ENCODE measurements around the gene CREBRF.
"Not testable (repeated sequence)": the region's sequence is repeated elsewhere in the genome, so short reads cannot be mapped to it uniquely, and the experiment has no call there.

CREBRF gene

DNA sequence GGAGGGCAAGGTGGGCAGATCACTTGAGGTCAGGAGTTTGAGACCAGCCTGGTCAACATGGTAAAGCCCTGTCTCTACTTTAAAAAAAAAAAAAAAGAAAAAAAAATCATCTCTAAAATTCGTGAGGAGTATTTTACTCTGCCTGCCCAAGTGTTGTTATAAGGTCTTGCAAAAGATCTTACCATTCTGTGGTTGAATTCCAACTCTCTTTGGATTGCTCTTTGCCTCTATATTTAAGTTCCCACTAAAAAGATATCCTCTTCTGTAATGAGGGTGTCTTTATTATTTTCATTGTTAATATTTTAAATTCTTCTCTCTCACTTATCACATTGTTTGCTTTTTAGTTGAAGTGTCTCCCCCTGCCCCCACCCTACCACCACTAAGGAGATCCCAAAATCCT, 33.4 kb downstream of the CREBRF start:
- no peak for DNase-seq (ENCODE audit: low read depth)

DNA sequence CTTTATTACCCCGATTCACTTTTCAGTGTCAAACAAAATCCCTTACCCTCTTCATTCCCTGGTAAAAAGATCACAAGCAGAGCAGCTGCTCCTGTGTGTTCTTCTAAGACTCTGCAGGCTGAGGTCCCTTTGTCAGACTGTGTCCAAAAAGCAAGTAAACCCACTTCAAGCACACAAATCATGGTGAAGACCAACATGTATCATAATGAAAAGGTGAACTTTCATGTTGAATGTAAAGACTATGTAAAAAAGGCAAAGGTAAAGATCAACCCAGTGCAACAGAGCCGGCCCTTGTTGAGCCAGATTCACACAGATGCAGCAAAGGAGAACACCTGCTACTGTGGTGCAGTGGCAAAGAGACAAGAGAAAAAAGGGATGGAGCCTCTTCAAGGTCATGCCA, 34.5 kb downstream of the CREBRF start:
- DNase-seq (ENCODE audit: low read depth): no peak

DNA sequence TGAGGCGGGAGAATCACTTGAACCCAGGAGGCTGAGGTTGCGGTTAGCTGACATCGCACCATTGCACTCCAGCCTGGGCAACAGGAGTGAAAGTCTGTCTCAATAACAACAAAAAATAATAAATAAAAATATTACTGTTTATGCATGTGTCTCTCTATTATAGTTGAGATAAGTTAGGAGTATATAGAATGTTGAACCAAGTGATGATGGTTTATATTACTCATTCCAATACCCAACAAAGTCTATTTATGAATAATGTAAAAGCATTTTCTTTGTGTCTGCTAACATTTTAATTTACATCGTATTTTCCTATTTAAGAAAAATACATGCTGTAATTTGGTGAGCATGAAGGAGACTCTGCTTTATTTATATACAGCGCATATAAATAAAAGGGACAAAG, 35.8 kb downstream of the CREBRF start:
- DNase-seq (ENCODE audit: low read depth): no peak

DNA sequence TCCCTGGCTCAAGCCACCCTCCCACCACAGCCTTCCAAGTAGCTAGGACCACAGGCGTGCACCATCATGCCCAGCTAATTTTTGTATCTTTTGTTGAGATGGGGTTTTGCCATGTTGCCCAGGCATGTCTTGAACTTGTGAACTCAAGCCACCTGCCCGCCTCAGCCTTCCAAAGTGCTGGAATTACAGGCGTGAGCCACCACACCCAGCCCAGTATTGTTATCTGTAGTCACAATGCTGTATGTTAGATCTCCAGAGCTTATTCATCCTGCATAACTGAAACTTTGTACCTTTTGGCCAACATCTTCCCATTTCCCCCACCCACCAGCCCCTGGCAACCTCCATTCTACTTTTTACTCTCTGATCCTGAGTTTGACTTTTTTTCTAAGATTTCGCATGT, 37.5 kb downstream of the CREBRF start:
- no peak for DNase-seq (ENCODE audit: low read depth)

DNA sequence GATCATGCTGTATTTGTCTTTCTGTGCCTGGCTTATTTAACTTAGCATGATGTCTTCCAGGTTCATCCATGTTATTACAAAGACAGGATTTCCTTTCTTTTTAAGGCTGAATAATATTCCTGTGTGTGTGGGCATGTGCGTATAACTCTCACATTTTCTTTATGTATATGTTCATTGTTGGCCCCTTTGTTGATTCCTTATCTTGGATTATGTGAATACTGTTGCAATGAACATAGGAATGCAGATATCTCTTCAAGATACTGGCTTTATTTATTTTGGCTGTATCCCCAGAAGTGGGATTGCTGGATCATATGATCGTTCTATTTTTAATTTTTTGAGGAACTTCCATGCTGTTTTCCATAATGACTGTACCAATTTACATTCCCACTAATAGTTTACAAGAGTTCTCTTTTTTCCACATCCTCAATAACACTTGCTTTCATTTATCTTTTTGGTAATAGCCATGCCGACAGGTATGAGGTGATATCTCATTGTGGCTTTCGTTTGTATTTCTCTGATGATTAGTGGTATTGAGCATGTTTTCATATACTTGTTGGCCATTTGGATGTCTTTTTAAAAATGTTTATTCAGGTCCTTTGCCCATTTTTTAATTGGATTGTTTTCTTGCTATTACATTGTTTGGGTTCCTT, 38.0 kb downstream of the CREBRF start:
- no peak for DNase-seq (ENCODE audit: low read depth)

DNA sequence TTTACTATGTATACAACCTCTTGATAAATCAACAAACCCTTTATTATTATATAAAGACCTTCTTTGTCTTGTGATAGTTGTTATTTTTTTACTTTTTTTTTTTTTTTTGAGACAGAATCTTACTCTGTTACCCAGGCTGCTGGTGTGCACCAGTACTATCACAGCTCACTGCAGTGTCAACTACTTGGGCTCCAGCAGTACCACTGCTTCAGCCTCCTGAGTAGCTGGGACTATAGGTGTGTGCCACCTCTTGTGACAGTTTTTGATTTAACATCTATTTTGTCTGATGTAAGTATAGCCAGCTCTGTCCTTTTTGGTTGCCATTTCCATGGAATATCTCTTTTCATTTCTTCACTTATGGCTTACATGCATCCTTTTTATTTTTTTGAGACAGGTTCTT, 42.6 kb downstream of the CREBRF start:
- DNase-seq (ENCODE audit: low read depth): no peak

GRCh38 chr5:173099461-173099860, 43.3 kb downstream of the CREBRF start:
- DNase-seq (ENCODE audit: low read depth): no peak

- DNase-seq (ENCODE audit: low read depth): no peak
Observed at GRCh38 chr5:173101245-173101644, 45.1 kb downstream of the CREBRF start.

GRCh38 chr5:173103411-173103810, 47.3 kb downstream of the CREBRF start:
- no peak for DNase-seq (ENCODE audit: low read depth)

DNA sequence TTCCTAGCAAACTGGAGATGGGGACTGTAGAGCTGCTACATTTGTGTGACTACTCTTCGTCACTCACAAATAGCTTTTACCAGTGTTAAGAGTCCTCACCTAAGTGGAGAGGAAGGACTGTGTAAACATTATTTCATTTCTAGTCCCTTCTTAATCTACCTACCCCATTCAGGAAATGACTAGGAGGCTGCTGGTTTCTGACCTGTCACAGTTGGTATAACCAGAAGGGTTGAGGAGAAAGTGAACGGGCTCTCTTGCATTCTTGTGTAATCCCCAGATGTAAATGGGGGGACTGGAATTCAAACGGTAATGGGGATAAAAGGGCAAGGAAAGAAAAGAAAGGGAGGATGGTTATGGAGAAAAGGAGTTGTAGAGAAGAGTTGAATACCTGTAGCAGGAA, 52.8 kb downstream of the CREBRF start:
- DNase-seq (ENCODE audit: low read depth): no peak

DNA sequence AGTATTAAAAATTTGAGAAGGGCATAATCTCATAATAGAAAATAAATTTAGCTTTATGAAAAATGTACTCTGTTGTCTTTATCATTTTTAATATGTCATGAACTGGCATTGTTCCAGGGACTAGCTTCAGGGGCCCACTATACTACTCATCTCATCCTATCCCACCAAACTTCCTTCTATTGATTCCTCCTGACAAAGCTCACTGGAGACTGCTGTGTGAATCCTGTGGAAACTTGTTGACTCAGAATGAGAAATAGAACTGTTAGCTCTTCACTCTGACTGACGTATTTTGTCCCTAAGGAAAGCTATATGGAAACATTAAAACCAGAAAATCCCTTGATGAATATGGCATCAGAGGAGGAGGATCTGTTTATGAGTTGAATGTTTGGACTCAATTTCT, 58.4 kb downstream of the CREBRF start:
- no peak for DNase-seq (ENCODE audit: low read depth)

DNA sequence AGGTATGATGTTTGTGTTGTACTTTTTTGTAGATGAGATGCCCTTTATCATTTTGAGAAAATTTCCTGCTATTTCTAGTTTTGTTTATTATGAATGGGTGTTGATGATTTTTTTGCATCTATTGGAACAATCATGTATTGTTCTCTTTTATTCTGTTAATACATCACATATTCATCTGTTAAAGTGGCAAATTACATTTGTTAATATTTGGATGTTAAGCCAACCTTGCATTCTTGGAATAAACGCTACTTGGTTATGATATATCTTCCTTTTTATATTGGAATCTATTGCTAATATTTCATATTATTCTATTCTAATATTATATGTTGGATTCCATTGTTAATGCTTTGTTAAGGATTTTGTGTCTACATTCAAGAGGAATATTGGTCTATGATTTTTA, 63.6 kb downstream of the CREBRF start:
- DNase-seq (ENCODE audit: low read depth): no peak

DNA sequence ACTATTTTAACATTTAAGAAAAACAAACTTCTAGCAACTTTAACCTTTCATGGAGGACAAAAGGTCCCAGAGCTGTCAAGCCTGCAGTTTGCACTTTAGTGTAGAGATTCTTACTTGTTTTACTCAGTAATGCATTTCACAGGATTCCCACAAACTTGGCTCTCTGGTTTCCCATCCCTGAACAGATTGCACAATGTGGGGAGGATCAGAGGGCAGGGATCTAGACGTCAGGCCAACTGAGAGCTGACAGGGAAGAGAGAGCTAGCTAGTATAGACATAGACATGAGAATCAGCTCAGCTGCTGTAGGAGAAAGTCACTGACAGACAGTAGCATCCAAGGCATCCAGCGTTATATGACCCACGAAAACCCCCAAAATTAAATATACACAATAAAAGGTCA, 67.3 kb downstream of the CREBRF start:
- DNase-seq (ENCODE audit: low read depth): no peak

- DNase-seq (ENCODE audit: low read depth): not testable (repeated sequence)
Observed at GRCh38 chr5:173132166-173132565, 76.0 kb downstream of the CREBRF start.

DNA sequence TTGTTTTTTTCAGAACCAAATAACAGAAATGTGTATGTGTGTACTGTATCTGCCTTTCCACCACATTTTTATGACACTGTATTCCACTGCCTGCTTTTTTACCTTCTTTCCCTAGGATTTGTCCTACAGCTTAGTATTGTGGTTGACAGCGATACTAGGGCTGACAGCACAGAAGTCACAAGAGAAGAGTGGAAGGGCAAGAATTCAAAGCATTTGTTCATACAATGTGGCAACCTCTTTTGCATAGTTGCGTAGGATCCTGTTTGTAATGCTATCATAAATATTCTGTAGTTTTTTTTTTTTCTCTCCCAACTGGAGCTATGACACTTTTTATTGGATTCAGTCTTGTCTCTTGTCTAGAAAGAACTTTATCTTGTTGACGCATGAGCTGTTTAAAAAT, 82.6 kb downstream of the CREBRF start:
- no peak for DNase-seq (ENCODE audit: low read depth)

DNA sequence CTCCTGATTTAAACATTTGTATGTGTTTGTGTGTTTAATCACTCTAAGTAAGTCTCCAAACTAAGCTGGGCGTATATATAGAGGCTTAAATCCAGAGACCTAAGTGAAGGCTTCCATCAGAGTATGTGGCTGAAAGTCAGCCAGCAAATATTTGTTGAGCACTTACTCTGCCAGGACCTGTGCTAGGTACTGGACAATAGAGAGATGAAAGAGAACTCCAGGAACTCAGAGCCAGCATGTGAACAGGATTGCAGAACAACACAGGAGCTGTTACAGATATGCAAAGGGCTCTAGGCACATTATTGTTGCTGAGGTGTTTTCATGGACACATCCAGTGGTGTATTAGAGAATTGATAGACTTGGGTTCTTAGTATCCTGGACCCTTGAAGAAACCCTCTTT, 83.5 kb downstream of the CREBRF start:
- no peak for DNase-seq (ENCODE audit: low read depth)

GRCh38 chr5:173140769-173141168, 84.6 kb downstream of the CREBRF start:
- no peak for DNase-seq (ENCODE audit: low read depth)

DNA sequence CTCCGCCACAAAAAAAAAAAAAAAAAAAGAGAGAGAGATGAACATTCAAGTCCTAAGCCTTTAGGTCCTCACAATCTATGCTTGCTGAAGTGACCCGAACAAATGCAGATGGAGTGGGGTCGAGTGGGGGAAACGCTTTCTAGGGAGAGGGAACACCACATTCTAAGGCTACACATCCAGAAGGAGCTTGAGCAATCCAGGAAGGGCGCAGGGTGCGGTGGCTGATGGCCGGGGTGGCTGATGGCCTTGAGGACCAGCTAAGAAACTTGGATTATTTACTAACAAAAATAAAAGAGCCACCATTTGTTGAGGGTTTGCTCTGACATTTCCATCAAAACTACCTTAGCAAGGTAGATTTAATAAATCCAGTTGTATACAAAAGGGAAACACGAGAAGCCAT, 87.4 kb downstream of the CREBRF start:
- DNase-seq (ENCODE audit: low read depth): no peak

- DNase-seq (ENCODE audit: low read depth): peak; percentile 91
Observed at GRCh38 chr5:173144200-173145176, 88.3 kb downstream of the CREBRF start, which contains the start of gene BNIP1. TSS of gene BNIP1 (plus strand) at chr5:173144531. CDS start at chr5:173144546, 15 bp downstream.

GRCh38 chr5:173148354-173148753, 92.2 kb downstream of the CREBRF start:
- no peak for DNase-seq (ENCODE audit: low read depth)

DNA sequence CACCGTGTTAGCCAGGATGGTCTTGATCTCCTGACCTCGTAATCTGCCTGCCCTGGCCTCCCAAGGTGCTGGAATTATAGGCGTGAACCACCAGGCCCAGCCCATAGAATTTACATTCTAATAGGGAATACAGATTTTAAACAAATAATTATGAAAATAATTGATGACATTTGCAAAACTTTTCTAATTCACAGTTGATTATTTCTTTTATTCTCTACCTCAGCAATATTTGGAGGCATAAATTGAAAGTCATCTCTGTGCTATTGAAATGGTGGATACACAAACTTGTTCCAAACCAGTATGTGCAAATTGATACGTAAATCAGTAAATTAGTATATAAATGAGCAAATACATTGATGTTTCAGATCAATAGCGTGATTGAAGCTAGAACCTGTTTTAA, 96.4 kb downstream of the CREBRF start:
- no peak for DNase-seq (ENCODE audit: low read depth)

DNA sequence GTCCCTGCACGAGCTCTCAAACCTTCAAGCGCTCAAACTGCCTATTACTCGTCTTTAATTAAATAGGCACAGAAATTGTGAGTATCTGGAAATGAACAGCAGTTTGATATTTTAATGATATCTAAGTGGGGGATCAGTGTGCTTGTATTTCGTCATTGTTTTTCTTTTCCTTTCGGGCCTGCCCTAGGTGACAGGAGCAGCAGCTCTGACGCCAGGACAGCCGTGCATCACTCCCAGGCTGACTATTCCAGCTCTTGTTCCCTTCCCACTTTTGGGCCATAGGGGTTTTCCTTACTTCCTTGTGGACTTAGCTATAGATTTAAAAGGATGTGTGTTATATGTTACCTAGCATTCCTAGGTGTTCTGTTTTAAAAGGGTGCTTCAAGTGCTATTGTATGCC, 97.7 kb downstream of the CREBRF start:
- no peak for DNase-seq (ENCODE audit: low read depth)

GRCh38 chr5:173154619-173155018, 98.5 kb downstream of the CREBRF start:
- DNase-seq (ENCODE audit: low read depth): not testable (repeated sequence)
